Measurements from ENCODE around the gene CNTF. TPM values are rescaled to one million over a fixed set of nuclear protein-coding genes. Genes with fewer than 3 reads are reported as not detected.

The CNTF gene
- total and polyA plus RNA-seq, 5 experiments from 2014 or later: 0.15 to 3.0 (median 1.6) TPM; not detected in 1

DNA sequence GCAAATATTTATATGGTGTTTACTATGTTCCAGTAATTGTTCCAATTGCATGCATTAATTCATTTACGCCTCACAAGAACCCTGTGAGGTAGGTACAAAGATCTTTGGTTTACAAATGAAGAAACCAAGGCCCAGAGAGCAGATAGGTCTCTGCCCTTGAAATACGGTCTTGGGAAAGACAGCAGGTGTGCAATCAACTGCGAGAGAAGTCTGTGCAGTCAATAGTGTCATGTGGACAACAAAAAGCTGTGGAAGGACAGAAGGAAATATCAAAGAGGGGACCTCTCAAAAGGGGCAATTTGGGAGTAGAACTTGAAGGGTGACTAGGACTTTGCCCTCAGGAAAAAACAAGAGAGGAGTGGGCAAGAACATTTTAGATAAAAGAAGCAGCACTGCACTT, 8.9 kb downstream of the CNTF start:
- H3K9me3 Mint-ChIP-seq: no peaks in the 10 kb centered on the region
- DNase-seq: no peak
- no peak overlapping the region for H3K4me3 Mint-ChIP-seq
- POLR2A ChIA-PET: no interaction called here
- H3K36me3 Mint-ChIP-seq: peaks cover 0 to 4% (median 0%) of the 10 kb centered on the region in 3 donors
- no peaks in the 10 kb centered on the region for H3K27me3 Mint-ChIP-seq
- H3K4me1 Mint-ChIP-seq: peaks cover 4 to 9% (median 6%) of the 10 kb centered on the region in 4 donors
- no peak overlapping the region for H3K27ac Mint-ChIP-seq
- no peak for ATAC-seq

- no peaks in the 10 kb centered on the region for H3K27me3 Mint-ChIP-seq
- no peaks in the 10 kb centered on the region for H3K36me3 Mint-ChIP-seq
- POLR2A ChIA-PET: no interaction called here
- H3K27ac Mint-ChIP-seq: no peak overlapping the region
- H3K4me1 Mint-ChIP-seq: peaks cover 3 to 7% (median 5%) of the 10 kb centered on the region in 4 donors
- no peak overlapping the region for H3K4me3 Mint-ChIP-seq
- ATAC-seq (no peak), DNase-seq (no peak)
- no peaks in the 10 kb centered on the region for H3K9me3 Mint-ChIP-seq
Measured at GRCh38 chr11:58632510-58632909, 10.0 kb downstream of the CNTF start.

- H3K4me1 Mint-ChIP-seq: peaks cover 14 to 26% (median 20%) of the 10 kb centered on the region in 4 donors
- H3K27ac Mint-ChIP-seq: no peak overlapping the region
- H3K9me3 Mint-ChIP-seq: no peaks in the 10 kb centered on the region
- no peaks in the 10 kb centered on the region for H3K27me3 Mint-ChIP-seq
- no peak for DNase-seq
- ATAC-seq: no peak
- H3K36me3 Mint-ChIP-seq: no peaks in the 10 kb centered on the region
- H3K4me3 Mint-ChIP-seq: no peak overlapping the region
- POLR2A ChIA-PET: interaction anchor here (1.0 kb wide), 1 partner anchor 17 kb away, joined by 5 read pairs; no protein-coding TSS in a partner anchor
Measured at GRCh38 chr11:58636587-58636986, 14.1 kb downstream of the CNTF start.

DNA sequence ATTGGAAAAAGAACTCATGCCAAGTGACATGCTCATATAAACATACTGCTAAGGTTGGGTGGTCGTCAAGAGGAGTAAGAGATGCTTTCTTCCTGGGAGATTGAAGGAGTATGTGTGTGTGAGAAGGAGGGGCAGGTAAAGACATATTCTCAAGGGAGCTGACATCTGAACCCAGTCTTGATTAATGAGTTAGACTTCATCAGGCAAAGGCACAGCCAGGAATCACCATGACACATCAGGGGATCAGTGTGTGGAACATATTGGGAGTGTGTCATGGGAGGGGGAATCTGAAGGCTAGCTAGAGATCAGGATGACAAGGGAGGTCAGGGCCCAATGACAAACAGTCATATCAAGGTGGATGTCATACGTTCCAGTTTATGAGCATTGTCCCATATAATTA, 14.9 kb downstream of the CNTF start:
- no peak for DNase-seq
- H3K27ac Mint-ChIP-seq: peak overlapping the region in 3 of 10 donors; percentile 22 to 32 (median 23)
- no peaks in the 10 kb centered on the region for H3K9me3 Mint-ChIP-seq
- peaks cover 15 to 33% (median 22%) of the 10 kb centered on the region in 4 donors for H3K4me1 Mint-ChIP-seq
- no peak overlapping the region for H3K4me3 Mint-ChIP-seq
- H3K27me3 Mint-ChIP-seq: no peaks in the 10 kb centered on the region
- no peak for ATAC-seq
- POLR2A ChIA-PET: interaction anchor here (1.0 kb wide), 1 partner anchor 16 kb away, joined by 5 read pairs; no protein-coding TSS in a partner anchor
- no peaks in the 10 kb centered on the region for H3K36me3 Mint-ChIP-seq

- no peaks in the 10 kb centered on the region for H3K36me3 Mint-ChIP-seq
- DNase-seq: no peak
- no peaks in the 10 kb centered on the region for H3K9me3 Mint-ChIP-seq
- H3K27ac Mint-ChIP-seq: peak overlapping the region in 2 of 10 donors; percentile 33 to 93
- no peaks in the 10 kb centered on the region for H3K27me3 Mint-ChIP-seq
- no peak overlapping the region for H3K4me3 Mint-ChIP-seq
- POLR2A ChIA-PET: interaction anchor here (0.5 to 1.6 kb wide), 4 partner anchors 12 to 150 kb away, joined by 3 read pairs; no protein-coding TSS in a partner anchor
- ATAC-seq: no peak
- peaks cover 15 to 33% (median 22%) of the 10 kb centered on the region in 4 donors for H3K4me1 Mint-ChIP-seq
Measured at GRCh38 chr11:58639103-58639502, 16.6 kb downstream of the CNTF start.

DNA sequence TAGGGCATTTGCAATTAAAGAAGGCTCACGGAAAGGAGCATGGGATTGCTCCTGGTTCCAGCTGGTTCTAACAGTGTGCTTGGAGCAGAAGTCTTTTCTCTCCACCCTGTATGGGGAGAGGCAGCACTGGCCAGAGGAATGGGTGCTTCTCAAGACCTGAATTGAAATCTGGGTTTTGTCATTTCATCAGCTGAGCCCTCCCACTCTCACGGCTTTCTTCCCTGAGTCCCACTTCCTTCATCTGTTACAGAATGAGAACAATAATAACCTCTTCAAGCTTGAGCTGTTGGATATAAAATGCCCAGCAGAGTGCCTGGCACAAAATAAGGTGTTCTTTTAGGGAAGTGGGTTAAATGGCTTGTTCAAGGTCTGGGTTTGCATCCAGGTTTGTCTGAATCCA, 17.2 kb downstream of the CNTF start:
- peaks cover 0 to 4% (median 0%) of the 10 kb centered on the region in 9 donors for H3K9me3 Mint-ChIP-seq
- ATAC-seq (no peak), DNase-seq (no peak)
- peak overlapping the region in 7 of 10 donors; percentile 63 to 93 (median 86) for H3K27ac Mint-ChIP-seq
- H3K4me3 Mint-ChIP-seq: peak overlapping the region in 1 of 10 donors; percentile 62
- POLR2A ChIA-PET: interaction anchor here (1.2 kb wide), 2 partner anchors 13 to 63 kb away, joined by 3 to 9 read pairs; partner anchors contain the start of gene LPXN
- no peaks in the 10 kb centered on the region for H3K36me3 Mint-ChIP-seq
- H3K27me3 Mint-ChIP-seq: no peaks in the 10 kb centered on the region
- H3K4me1 Mint-ChIP-seq: peaks cover 15 to 33% (median 22%) of the 10 kb centered on the region in 4 donors

DNA sequence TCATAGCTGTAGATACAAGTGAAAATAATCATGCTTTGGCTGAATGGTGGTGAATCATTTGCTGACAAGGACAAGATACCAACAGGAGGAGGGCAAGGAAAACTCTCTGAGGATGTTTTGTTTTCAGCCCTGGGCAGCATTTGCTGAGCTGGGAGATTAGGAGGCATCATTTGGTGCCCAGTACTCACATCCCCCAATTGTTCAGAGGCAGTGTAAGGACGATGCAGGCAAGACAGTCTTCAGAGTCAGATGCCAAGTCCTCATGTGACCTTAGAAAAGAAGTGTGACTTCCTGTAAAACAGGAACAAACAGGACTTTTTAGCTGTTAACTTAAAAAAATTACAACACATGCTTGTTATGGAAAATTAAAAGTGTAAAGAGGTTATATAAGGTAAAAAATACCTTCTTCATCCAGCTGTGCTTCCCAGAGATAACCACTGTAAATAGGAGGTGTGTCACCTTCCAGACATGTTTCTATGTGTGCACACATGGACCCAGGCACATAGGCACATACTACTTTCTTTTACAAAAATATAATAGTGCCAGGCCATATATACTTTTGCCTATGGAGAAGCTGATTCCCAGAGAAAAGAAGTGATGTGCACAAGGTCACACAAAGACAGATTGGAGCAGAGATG, 18.0 kb downstream of the CNTF start:
- peaks cover 15 to 33% (median 22%) of the 10 kb centered on the region in 4 donors for H3K4me1 Mint-ChIP-seq
- POLR2A ChIA-PET: interaction anchor here (1.2 kb wide), 3 partner anchors 12 to 110 kb away, joined by 3 to 9 read pairs (median 4); partner anchors contain the start of gene LPXN
- H3K9me3 Mint-ChIP-seq: peaks cover 0 to 8% (median 0%) of the 10 kb centered on the region in 9 donors
- H3K27me3 Mint-ChIP-seq: no peaks in the 10 kb centered on the region
- H3K4me3 Mint-ChIP-seq: peak overlapping the region in 9 of 10 donors; percentile 7 to 62 (median 31)
- ATAC-seq (peak; percentile 88 to 89), DNase-seq (peak in 4 of 10 donors; percentile 3 to 46 (median 28))
- no peaks in the 10 kb centered on the region for H3K36me3 Mint-ChIP-seq
- H3K27ac Mint-ChIP-seq: peak overlapping the region; percentile 63 to 93 (median 85)

DNA sequence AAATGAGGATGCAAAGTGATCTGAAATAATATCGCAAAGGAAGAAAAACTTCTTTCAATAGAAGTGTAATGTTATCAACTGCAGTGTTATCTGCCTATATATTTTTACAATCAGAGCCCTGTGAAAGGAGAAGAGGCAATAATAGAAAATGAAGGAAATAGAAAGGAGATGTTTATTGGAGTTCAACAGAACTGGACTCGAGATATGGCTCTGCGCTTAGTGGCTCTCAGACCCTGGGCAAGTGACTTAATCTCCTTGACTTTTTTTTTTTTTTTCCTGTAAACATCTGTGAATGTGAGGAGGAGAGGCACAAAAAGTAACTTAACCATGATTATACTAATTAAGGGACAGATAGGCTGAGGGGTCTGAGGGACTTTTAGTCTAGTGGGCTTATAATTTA, 18.9 kb downstream of the CNTF start:
- Mint-ChIP-seq H3K36me3 (peaks cover 0 to 5% (median 3%) of the 10 kb centered on the region in 3 donors), H3K4me3 (peak overlapping the region in 1 of 10 donors; percentile 45), H3K4me1 (peaks cover 15 to 33% (median 22%) of the 10 kb centered on the region in 4 donors), H3K27ac (peak overlapping the region in 9 of 10 donors; percentile 53 to 93 (median 85)), H3K9me3 (peaks cover 0 to 15% (median 5%) of the 10 kb centered on the region in 9 donors), H3K27me3 (no peaks in the 10 kb centered on the region)
- POLR2A ChIA-PET: interaction anchor here (1.2 kb wide), 1 partner anchor 111 kb away, joined by 4 read pairs; no protein-coding TSS in a partner anchor
- DNase-seq (no peak), ATAC-seq (no peak)

DNA sequence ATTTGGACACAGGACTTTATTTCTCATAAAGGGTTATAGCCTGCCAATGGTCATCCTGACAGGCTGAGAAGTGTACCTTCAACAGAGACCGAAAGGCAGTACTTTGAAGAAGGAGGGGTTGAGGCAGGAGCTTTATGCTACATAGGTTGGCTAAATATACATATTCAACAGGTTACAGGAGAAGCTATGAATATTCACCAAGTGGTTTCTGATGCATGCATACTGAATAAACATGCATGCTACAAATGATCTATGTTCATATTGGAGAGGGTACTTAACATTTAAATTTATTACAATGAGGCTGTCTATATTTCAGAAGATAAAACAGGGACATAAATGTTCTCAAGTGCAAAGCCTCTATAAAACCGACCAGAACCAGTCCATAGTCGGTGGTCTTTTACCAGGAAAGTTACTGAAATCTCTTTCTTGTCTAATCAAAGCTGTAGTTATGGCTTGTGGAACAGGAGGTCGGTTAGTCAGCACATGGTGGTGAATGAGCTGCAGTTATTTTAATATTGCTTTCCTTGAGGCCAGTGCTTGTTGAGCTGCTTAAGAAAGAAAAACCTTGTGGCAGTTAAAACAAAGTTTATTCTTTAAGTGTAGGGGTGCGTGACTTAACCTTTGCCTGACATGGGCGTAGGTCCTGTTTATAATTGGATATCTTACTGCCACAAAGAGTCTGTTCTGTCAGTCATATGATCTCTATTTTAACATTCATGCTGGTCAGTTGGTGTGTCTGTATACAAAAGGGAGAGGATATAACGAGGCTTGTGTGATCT, 19.5 kb downstream of the CNTF start:
- no peak for ATAC-seq
- H3K9me3 Mint-ChIP-seq: peaks cover 0 to 19% (median 8%) of the 10 kb centered on the region in 9 donors
- H3K36me3 Mint-ChIP-seq: peaks cover 0 to 8% (median 7%) of the 10 kb centered on the region in 3 donors
- POLR2A ChIA-PET: no interaction called here
- H3K4me1 Mint-ChIP-seq: peaks cover 15 to 33% (median 24%) of the 10 kb centered on the region in 4 donors
- DNase-seq: no peak
- no peaks in the 10 kb centered on the region for H3K27me3 Mint-ChIP-seq
- no peak overlapping the region for H3K4me3 Mint-ChIP-seq
- peak overlapping the region in 8 of 10 donors; percentile 5 to 93 (median 58) for H3K27ac Mint-ChIP-seq

- peaks cover 9 to 18% (median 13%) of the 10 kb centered on the region in 4 donors for H3K4me1 Mint-ChIP-seq
- no peak overlapping the region for H3K4me3 Mint-ChIP-seq
- DNase-seq: no peak
- no peak for ATAC-seq
- H3K27me3 Mint-ChIP-seq: no peaks in the 10 kb centered on the region
- peaks cover 0 to 25% (median 8%) of the 10 kb centered on the region in 9 donors for H3K9me3 Mint-ChIP-seq
- no peak overlapping the region for H3K27ac Mint-ChIP-seq
- H3K36me3 Mint-ChIP-seq: peaks cover 0 to 9% (median 8%) of the 10 kb centered on the region in 3 donors
- POLR2A ChIA-PET: no interaction called here
Measured at GRCh38 chr11:58645854-58646253, 23.4 kb downstream of the CNTF start.

DNA sequence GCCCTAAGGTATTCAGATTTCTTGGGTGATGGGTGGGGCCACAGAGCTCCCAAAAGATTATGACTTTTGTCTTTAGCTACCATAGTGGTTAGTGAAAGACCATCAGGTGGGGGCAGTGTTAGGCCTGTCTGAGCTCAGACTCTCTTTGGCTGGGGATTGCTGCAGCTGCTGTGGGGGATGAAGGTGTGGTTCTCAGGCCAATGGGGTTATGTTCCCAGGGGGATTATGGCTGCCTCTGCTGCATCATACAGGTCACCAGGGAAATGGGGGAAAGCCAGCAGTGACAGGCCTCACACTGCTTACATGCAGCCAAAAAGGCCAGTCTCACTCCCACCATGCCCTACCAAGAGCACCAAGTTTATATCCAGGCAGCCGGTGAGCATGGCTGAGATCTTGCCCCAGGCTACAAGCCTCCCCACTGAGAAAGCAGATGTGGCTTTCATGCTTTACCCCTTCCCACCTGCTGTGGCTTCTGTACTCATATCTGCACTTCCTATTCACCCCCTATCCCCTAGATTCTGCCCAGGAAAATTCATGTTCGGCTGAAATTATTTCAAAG, 24.8 kb downstream of the CNTF start:
- ATAC-seq: no peak
- peak overlapping the region in 1 of 10 donors; percentile 52 for H3K27ac Mint-ChIP-seq
- H3K4me1 Mint-ChIP-seq: peaks cover 0 to 12% (median under 1%) of the 10 kb centered on the region in 4 donors
- peaks cover 0 to 13% (median 8%) of the 10 kb centered on the region in 3 donors for H3K36me3 Mint-ChIP-seq
- POLR2A ChIA-PET: interaction anchor here (0.6 kb wide), 1 partner anchor 130 kb away, joined by 3 read pairs; no protein-coding TSS in a partner anchor
- H3K27me3 Mint-ChIP-seq: no peaks in the 10 kb centered on the region
- no peak for DNase-seq
- no peak overlapping the region for H3K4me3 Mint-ChIP-seq
- H3K9me3 Mint-ChIP-seq: peaks cover 0 to 28% (median 8%) of the 10 kb centered on the region in 9 donors

GRCh38 chr11:58647866-58648265, 25.4 kb downstream of the CNTF start:
- no peak for DNase-seq

More at GRCh38 chr11:58647866-58648265, 25.4 kb downstream of the CNTF start:
- H3K4me3 Mint-ChIP-seq: no peak overlapping the region
- peaks cover 0 to 12% (median 0%) of the 10 kb centered on the region in 4 donors for H3K4me1 Mint-ChIP-seq
- no peaks in the 10 kb centered on the region for H3K27me3 Mint-ChIP-seq
- POLR2A ChIA-PET: no interaction called here
- H3K9me3 Mint-ChIP-seq: peaks cover 0 to 28% (median 8%) of the 10 kb centered on the region in 9 donors
- no peak overlapping the region for H3K27ac Mint-ChIP-seq
- no peak for ATAC-seq
- H3K36me3 Mint-ChIP-seq: peaks cover 0 to 13% (median 8%) of the 10 kb centered on the region in 3 donors
